Keratinocyte (primary cell): Measurements from ENCODE around the gene ALG14.

Source experiments
- CTCF ChIP-seq, 3 experiments: IDR thresholded peaks in 1 of 3; conservative IDR thresholded peaks in 1 of 3; optimal IDR thresholded peaks in 1 of 3; 2 replicates in 2 of 3; 3 replicates in 1 of 3; pipeline versions ENCODE3 to v1.5.1; 2011; ENCODE audit warnings: low read length in 3 of 3, mild to moderate bottlenecking in 3 of 3, moderate library complexity in 2 of 3, control low read depth in 1 of 3, inconsistent platforms in 1 of 3; ENCODE audit not compliant: insufficient read depth in 2 of 3; ENCODE audit errors: extremely low read depth in 1 of 3
- EZH2 ChIP-seq: IDR thresholded peaks from one replicate; pipeline ENCODE4 v1.6.1; 2012; ENCODE audit warnings: inconsistent platforms, mild to moderate bottlenecking, low read length, moderate library complexity

DNA sequence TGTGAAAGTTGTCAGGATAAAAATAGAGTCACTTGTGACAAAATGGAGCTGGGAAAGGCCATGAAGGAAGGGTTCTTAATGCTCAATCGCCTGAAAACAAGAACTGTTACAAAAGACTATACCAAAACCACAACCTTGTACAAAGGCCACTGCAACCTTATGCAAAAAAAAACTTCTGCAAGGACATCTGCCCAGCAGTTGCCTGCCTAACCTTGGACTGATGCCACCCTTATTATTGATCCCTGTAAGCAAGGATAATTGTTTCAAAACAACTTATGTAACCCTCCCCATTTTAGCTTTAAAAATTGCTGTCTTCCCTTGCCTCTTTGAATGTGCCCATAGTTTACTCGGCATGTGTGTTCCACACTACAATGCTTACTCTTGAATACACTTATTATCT, 5.7 kb downstream of the ALG14 start:
- no peak for TF ChIP-seq CTCF (optimal IDR thresholded peaks at IDR 0.05 in 1 of 3, IDR thresholded peaks at IDR 0.05 in 1 of 3, conservative IDR thresholded peaks at IDR 0.05 in 1 of 3; ENCODE audit: extremely low read depth in 1 of 3, insufficient read depth in 2 of 3, low read length in 3 of 3)
- no peak for TF ChIP-seq EZH2
